ENCODE measurements around the gene HABP4.

- no peak for TF ChIP-seq CTCF (conservative IDR thresholded peaks at IDR 0.05; ENCODE audit: low read depth, low read length)
- TF ChIP-seq EZH2 (IDR thresholded peaks at IDR 0.05; ENCODE audit: borderline replicate concordance, low read depth, low read length, poor library complexity, severe bottlenecking), result no peak
Observed at GRCh38 chr9:96522366-96522765, 72.4 kb downstream of the HABP4 start.
